Measurements from ENCODE around the gene TOX2.

TOX2 gene

DNA sequence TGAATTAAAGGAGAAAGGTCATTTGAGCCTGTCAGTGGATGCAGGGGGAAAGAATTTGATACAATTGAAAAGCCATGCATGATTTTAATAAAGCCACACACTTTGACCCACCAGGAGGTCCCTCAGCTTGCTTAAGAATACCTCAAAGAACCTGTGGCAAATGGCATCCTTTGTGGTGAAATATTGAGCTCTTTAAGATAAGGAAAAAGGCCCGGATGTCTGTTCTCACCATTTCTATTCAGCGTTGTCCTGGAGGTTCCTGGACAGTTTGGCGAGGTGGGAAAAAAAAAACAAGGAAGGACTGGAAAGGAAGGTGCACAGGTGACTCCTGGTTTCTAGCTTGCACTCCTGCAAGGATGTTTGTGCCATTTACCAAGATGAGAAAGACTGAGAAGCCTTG lies 91.0 kb downstream of the TOX2 start:
- no peak for DNase-seq

GRCh38 chr20:44006126-44006525 lies 91.5 kb downstream of the TOX2 start:
- DNase-seq = no peak

DNA sequence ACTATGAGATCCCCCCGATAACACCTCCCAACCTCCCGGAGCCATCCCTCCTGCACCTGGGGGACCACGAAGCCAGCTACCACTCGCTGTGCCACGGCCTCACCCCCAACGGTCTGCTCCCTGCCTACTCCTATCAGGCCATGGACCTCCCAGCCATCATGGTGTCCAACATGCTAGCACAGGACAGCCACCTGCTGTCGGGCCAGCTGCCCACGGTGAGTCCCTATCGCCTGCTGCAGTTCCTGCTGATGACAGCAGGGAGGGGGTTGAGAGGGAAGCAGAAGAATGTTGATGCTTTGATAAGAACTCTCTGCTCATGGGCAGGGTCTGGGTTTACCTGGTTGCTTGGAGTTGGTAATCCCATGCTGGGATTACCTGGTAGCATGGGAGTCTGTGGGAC lies 91.9 kb downstream of the TOX2 start:
- DNase-seq = no peak

GRCh38 chr20:44008806-44009678 lies 94.4 kb downstream of the TOX2 start:
- DNase-seq = no peak

DNA sequence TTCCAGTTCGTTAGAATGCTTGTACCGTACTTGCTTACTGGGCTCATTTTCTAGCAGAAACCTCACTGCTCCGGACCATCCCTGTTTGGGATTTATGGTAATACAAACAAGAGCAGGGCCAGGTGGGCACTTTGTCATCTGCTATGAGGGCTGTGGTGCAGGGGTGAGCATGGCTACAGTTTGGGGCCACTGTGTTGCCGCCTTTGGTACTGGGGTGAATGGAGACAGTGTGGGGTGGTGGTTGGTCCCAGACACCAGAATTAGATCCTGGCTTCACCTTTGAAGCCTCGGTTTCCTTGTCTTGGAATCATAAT lies 95.0 kb downstream of the TOX2 start:
- DNase-seq = no peak

DNA sequence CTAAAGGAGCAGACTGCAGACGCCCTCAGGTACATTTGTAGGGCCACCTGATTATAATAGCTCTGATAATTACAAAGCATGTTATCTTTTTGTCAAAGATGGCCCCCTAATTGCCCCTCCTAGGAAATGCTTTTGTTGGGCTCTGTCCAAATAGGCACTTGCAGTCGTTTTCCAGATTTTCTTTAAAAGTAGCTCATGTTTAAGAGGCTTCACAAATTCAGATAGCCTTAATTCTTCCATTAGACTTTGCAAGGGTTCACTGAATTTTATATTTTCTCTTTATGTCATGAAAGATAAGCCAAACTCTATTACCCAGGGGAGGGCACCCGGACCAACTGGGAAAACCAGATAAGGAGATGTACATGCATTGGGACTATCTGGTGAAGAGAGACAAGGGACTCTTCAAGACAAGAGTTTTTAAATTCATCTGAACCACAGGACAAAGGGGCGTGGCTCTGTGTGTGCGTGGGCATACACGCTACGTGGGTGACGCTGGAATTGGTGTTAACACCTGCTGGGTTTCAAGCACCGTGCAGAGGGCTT lies 95.6 kb downstream of the TOX2 start:
- no peak for DNase-seq

GRCh38 chr20:44011251-44011940 lies 96.7 kb downstream of the TOX2 start:
- no peak for DNase-seq

GRCh38 chr20:44012466-44013226 lies 98.0 kb downstream of the TOX2 start:
- no peak for DNase-seq

DNA sequence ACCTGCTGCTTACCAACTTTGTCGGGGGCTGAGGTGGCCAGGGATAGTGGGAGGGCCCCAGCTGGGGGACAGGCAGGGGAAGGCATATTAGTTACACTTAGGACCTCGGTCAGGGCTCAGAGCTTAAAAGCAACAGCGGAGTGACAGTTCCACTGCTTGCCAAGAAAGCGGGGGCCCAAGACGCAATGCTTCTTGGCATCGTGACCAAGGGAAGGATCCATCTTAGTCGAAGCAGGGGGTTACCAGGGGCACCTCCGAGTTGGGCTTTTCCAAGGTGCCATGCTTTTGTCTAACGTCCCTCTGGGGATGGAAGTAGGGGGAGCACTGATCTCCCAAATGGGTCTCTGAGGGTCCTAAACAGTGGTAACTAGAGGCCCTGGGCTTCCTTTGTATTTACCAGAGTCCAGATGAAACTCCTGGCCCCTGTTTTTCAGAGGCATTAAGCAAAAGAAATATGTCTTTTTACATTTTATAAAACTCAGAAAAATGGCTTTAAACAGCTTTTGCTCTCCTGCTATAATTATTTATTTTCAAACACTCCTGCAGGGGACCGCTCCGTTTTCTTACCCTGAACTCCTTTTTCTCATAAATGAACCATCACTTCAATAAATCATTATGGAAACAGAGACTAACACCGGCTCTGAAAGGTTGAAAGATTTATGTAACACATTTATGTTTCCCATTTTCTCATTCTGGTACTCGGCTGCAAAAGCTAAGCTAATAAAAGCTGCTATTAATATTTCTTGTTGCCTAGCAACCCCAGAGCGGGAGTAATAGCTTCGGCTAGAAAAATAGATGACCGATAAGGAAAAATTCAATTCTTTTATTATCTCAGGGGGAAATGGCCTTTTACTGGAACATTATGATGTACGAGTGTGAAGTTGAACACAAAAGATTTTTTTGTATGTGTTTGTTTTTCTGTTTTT lies 100.4 kb downstream of the TOX2 start:
- no peak for DNase-seq

- DNase-seq = no peak
These were observed 101.1 kb downstream of the TOX2 start for GRCh38 chr20:44015733-44016103.

DNA sequence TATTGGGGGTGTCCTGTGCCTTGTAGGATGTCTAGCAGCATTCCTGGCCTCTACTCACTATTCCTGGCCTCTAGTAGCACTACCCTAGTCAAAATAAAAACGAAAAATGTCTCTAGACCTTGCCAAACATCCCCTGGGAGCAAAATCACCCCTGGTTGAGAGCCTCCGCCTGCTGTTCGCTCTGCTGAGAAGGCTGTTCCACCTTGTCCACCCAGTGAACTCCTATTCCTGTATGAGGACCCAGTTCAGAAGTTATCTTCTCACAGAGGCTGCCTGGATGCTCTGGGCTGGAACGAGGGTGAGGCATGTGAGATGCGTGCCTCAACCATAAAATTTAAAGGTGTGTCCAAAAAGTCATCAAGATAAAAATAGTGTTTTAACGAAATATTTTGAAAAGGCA lies 101.9 kb downstream of the TOX2 start:
- DNase-seq = no peak

- DNase-seq = no peak
These were observed 102.6 kb downstream of the TOX2 start for GRCh38 chr20:44017211-44017610.

DNA sequence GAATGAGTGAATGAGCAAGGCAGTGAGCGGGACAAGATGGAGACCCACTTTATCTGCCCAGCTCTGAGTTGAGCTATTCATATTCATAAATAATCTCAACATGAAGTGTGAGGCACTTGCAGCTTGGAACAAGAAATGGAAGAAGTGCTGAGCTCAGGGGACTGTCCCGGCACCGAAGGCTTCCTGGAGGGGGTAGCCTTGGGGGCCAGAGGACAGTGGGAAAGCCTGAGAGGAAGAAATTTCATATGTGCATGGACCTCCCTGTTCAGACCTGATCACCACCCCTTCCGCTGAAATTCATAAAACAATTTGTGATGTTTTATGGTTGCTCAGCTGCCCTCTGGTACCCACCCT lies 103.2 kb downstream of the TOX2 start:
- DNase-seq = no peak

DNA sequence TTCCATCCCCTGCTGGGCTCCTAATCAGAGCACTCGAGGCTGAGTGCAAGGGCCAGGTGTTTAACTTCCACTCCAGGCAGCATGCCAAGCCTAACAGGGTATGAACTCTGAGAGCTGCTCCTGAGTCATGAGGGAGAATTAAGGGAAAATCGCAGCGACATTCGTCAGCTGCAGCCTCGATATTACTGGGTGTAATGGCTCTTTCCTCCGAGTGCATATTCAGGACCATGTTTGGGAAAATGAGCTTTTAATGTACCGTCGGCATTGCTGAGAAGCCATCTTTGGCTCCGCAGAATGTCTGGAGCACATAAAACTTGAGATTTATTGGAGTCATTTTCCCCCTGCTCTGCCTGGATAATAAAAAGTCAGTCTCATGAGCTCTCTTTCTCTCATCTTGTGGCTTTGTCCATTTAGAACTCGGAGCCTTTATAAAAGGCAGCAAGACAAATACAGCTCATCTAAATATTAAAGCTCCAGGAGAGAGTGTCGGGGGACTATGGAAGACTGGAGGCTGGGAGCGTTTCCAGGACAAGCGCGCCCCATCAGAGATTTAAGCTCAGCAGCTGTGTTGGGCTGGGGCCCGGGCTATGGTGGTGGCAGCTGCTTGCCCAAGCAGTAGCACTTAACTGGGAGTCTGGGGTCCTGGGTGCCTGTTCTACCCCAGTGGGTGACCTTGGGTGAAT lies 103.7 kb downstream of the TOX2 start:
- DNase-seq = peak in 1 of 2 experiments; percentile 0

DNA sequence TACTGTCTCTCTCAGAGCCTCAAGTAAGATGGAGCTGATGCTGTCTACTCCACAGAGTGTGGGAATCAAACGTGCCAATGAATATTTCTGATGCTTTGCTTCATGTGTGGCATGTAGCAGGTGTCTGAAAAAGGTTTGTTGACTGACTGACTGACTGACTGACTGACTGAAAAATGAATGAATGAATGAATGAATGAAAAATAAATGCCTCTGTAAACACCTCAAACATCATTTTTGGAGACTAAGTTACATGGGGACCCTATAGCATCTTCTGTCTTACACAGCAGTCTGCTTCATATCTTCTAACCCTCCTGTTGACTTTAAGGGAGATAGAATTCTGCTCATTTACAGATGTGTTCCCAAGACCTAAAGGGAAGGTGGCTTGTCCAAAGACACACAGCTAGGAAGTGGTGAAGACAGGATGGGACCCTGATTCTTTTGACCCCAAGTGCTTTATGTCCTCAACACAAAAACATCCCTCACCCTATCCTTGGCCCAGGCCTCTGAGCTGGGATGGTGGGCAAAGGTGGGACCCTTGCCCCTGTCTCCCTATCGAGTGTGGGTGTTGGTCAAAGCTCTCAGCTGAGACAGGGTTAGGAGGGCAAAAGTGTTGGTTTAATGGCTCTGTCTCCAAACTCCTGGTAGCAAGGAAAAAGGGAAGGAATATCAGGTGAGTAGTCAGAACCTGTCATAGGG lies 104.4 kb downstream of the TOX2 start:
- DNase-seq = no peak

DNA sequence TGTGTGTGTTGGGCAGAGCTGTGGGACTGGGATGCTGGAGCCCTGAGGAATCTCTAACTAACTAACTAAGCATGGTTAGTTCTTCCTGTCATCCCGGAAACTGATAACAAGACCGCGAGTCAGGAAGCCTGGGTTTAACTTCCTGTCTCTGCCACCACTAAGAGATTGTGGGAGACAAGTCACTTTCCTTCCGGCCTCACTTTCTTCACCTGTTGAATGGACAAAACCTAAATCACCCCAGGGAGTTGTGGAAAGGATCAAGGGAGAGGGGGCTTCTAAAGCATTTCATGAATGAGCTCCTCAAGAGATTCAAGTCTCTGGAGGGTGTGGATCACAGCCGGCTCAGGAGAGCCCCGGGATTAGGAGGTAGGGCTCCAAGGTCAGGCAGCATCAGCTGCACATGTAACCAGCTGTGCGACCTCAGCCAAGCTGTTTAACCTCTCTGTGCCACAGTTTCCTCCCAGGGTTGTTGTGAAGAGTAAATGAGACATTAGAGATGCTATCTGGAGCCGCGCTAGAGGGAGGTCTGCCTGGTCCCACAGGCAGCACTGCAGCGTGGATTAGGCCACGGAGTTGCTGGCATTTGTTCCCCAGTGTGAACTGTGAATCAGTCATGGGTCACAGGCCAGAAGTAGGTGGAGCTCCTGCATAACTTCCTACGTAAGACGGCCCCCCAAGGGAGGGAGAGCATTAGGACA lies 105.1 kb downstream of the TOX2 start:
- DNase-seq = no peak

DNA sequence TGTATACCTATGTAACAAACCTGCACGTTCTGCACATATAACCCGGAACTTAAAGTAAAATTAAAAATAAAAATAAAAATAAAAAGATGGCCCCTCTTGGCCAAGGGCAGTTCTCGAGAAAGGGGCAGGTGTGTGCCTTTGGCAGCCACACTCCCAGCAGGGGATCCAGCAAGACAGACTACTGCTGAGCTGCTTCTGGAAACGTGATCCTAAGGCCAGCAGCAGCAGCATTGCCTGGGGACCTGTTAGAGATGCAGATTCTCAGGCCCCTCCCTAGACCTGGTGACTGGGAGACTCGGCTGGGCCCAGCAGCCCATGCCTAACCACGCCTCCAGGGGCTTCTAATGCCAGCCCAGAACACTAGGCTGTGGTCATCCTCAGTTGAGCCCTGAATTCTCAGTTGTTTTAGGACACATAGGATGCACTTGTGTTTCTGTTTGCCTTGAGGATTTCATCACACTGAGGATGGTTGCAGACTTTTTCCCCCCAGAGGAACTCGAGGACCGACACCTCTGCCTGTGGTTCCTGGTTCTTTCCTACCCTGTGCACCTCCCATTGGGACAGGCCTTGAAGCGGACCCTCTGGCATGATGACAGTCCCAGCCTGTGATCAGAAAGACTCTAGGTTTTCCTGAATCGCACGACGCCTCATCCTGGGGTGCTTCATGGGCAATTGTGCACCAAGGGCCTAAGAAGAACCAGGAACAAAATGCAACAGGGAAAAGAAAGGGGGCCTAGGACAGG lies 105.9 kb downstream of the TOX2 start:
- DNase-seq = no peak

DNA sequence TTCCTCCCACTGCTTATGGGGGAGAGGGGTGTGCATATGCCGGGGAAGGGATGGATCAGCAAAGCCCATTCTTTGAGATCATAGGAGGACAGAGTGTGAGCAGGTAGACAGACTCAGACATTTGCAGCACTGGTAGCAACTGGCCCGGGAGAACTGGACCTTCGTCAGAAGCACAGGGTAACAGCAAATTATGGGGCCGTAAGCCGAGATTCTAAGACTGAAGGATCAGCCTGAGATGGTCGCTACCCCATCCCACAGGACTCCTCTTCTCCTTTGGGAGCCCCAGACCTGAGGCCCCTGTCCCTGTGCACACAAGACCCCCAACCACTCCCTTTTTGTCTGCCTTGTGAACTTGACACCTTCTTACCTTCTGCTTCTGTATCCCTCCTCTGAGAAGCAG lies 106.5 kb downstream of the TOX2 start:
- no peak for DNase-seq

DNA sequence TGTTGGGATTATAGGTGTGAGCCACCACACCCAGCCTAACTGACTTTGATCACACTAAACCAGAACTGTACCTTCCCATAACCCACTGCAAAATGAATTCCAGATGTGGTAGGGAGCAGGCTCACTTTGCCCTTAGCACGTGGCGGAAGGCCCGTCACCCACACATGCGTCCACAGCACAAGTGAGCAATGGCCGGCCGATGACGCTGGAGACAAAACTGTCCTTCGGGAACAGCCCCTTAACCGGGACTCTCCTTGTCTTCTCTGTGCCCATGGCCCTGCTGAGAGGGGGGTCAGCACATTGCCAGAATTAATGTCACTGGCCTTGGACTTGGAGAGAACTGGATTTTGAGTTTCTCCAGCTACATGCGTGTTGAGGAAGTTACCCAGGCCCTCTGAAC lies 107.2 kb downstream of the TOX2 start:
- no peak for DNase-seq

DNA sequence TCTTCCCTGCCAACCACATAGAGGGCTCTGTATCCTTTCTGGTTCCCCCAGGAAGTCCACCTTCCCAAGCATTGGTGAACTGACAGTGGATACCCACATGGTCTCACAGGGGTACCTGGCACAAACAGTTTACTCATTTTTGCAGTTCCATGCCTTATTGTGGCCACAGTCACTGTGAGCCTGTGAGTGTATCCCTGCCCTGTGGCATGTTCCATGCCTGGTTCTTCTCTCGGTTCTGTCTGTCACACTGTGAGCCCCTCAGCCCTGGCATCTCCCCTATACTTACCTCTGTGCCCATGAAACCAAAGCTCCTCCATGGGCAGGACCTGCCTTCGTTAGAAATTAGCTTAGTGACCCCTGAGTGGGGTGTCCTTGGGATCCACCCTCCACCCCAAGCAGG lies 107.8 kb downstream of the TOX2 start:
- no peak for DNase-seq

All from cerebellar nuclear complex (tissue), 1 donor.